Measurements from ENCODE around the gene IQCH.

The IQCH gene

DNA sequence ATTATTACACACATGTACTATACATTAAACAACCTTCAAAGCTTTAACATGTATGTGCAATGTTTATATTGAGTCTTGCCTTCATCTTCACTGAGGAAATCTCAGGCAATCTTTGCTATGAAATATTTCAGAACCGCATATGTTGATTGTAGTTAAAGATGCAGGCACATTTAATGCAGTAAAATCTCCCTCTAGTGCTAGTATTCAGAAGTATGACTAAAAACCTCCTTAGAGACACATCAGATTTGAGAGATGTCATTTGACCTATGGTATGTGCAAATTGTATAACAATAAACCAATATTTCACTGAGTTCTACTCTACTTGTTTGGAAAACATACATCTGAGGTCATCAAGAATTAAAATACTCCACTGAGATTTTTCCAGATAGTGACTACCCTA, 142.6 kb downstream of the IQCH start:
- TF ChIP-seq, protein P1, sequence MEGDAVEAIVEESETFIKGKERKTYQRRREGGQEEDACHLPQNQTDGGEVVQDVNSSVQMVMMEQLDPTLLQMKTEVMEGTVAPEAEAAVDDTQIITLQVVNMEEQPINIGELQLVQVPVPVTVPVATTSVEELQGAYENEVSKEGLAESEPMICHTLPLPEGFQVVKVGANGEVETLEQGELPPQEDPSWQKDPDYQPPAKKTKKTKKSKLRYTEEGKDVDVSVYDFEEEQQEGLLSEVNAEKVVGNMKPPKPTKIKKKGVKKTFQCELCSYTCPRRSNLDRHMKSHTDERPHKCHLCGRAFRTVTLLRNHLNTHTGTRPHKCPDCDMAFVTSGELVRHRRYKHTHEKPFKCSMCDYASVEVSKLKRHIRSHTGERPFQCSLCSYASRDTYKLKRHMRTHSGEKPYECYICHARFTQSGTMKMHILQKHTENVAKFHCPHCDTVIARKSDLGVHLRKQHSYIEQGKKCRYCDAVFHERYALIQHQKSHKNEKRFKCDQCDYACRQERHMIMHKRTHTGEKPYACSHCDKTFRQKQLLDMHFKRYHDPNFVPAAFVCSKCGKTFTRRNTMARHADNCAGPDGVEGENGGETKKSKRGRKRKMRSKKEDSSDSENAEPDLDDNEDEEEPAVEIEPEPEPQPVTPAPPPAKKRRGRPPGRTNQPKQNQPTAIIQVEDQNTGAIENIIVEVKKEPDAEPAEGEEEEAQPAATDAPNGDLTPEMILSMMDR (IDR thresholded peaks at IDR 0.05): no peak

DNA sequence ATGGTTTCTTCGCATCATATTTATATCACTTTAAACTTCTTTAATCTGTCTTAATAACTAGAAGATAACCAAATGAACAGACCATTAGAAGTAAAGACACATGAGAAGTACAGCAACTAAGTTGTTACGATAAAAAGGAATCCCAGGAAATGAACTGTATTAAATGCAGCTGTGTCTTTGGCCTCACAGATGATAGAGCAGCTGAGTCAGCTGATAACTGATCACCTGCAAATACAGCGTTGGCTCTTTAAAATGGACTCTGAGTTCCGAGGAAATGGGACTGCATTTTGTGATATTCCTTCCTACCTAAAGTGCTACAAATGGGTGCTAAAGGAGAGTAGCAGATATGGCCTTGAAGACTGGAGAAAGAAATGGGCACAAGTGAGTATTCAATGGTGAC, 145.3 kb downstream of the IQCH start:
- TF ChIP-seq, protein P1 (IDR thresholded peaks at IDR 0.05): no peak

DNA sequence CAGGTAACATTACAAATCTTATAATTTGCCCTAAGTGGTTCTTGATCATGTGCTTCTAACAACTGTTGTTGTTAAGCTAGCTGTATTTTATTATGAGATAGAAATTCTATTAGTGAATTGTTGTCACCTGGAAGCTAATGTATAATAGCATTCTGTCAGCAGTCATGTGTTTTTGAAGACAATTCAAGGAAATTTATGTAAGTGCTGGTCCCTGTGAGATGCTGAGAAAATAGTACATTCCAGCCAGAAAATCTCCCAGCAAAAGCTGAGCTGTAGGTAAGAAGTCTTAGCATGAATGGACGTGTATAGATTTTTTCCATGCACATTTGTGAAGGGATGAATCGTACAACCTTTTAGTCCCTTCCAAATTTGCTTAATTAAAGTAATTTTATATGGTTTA, 146.3 kb downstream of the IQCH start:
- TF ChIP-seq, protein P1 (IDR thresholded peaks at IDR 0.05): no peak

DNA sequence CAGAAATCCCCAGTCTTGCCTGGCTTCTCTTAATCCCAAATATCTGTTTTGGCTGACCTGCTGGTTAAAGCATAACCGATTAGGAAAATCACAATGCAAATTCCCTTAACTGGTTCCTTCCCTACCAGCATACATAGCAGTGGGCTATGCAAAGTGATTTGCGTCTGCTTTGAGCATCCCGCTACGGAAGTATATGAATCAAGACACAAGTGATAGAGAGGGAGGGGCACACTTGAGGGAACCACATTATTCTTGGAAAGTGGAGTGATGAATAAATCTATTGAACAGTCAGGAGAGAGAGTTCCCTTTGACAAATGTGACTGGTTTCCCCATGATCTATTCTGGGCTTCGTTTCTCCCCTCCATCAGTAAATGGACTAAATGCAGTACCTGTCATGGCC, 146.8 kb downstream of the IQCH start:
- TF ChIP-seq, protein P1 (IDR thresholded peaks at IDR 0.05): no peak

DNA sequence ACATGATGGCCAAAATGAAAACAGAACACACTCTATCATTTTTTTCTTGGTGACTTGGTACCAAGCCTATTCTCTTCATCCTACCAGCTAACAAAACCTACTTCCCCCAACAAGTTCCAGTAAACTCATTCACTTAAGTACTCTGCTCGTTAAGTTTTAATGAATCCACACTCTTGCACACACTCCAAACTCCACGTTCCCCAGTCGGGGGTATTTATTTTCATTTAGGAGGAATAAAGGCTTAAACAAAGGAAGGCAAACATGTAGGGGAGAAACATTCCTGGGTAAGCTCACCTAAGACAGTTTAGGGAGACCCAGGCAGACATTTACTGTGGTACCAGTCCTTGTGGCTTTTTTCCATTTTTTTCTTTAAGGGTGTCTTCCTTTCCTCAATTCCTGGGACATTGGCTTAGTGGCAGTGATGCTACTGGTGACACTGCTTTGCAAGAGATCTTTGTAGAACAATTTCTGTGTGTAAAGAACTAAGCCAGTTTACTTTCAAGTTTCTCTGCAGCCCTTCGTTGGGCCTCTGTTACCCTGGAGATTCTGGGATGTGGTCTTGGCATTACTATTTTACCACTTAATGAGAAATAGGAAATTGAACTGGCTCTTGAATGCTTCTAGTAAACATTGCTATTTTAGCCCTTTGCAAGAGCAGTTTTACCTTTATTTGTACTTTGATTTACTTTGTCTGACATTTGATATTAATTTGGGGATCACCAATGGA, 149.0 kb downstream of the IQCH start:
- TF ChIP-seq, protein P1 (IDR thresholded peaks at IDR 0.05): no peak

DNA sequence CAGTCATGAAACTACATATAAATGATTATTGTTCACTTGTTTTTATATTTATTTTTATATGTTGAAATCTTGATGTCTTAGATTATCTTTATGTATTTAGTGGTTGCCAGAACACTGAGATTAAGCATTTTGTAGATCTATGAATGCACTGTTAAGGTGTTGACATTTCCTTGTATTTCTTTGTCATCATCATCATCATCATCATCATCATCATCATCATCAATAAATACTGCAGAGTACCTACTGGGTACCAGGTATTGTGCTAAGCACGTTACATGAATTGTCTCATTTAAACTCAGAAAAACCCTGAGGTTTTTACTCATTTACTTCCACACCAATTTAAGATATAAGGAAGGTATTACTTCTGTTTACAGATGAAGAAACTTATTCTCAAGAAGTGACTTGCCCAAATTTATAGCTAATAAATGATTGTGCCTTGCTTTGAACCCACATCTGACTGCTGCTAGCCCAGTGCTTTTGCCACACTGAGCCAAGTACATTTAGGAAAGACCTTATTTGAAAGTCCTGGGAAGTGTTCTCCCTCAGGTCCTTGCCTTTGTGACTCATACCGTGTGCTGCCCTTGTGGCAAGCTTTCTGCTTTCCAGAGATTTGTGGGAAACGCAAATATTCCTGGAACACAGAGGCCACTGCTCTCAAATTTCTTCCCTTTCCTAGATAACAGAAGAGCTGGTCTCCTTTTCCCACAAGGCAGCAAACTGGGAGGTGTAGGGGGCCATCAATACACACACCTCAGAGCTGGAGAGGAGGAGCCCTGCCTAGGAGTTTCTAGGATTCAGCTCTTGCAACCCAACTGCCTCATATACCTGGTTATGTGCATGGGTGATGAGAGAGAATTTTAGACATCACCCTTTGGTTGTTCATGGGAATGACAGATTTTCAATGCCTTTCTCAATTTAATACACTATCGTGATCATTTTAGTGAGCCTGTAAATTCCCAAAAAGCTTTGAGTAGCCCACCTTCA, 150.9 kb downstream of the IQCH start:
- TF ChIP-seq, protein P1 (IDR thresholded peaks at IDR 0.05): no peak

DNA sequence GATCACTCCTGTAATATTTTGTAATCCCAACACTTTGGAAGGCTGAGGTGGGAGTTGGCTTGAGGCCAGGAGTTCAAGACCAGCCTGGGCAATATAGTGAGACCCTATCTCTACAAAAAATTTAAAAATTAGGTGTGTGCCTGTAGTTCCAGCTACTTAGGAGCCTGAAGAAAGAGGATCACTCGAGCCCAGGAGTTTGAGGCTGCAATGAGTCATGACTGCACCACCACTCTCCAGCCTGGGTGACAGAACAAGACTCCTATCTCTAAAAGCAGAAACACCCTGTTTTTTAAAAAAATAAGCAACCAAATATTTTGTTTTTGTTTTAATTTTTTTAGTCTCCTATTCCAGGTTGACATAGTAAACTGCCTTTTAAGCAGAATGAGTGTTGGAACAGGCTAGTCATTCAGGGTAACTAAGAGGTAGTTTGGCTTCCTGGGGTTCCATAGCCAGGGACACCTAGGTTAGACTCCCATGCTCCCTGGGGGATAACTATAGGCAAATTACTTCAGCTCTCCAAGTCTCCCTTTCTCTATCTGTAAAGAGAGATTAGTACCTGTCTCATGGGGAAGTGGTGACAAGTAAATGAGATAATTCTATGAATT, 151.8 kb downstream of the IQCH start:
- TF ChIP-seq, protein P1 (IDR thresholded peaks at IDR 0.05): no peak
